OCI-LY7 (cell line): ENCODE data around the gene RNF26. TPM values are rescaled to one million over a fixed set of nuclear protein-coding genes. Genes with fewer than 3 reads are reported as not detected.

Source experiments
- BruUV-seq: library from RNA; stranded (reverse); fragments of 400-500 nt; replicated peaks from 2 replicates; lab custom pipeline; 2021; lab: Mats Ljungman, UMichigan
- CTCF ChIA-PET: fragments of 300-600 bp; sonication (Branson Sonifier 250); formaldehyde crosslinking; loops from one replicate; lab custom pipeline; 2022; ENCODE audit warnings: antibody characterized with exemption; ENCODE audit not compliant: unreplicated experiment; lab: Charles Lee
- POLR2A ChIA-PET: fragments of 300-600 bp; sonication (Branson Sonifier 250); formaldehyde crosslinking; loops from one replicate; lab custom pipeline; 2022; ENCODE audit warnings: antibody characterized with exemption; lab: Charles Lee
- DNase-seq: peaks from one replicate; pipeline ENCODE4 v3.0.0-alpha.2; 2015; ENCODE audit warnings: low spot score
- H2AFZ ChIP-seq: fragments of 200-600 bp; sonication (generic), shearing (Covaris generic); 2 replicates; pipeline ENCODE4 v1.6.1; 2014; ENCODE audit warnings: mild to moderate bottlenecking, antibody characterized with exemption, low read length, moderate library complexity
- H3K27ac ChIP-seq: fragments of 200-600 bp; sonication (generic); 2 replicates; pipeline ENCODE4 v1.5.1; 2014; ENCODE audit warnings: mixed run types, low read depth, mild to moderate bottlenecking, moderate library complexity, low read length, inconsistent platforms; ENCODE audit not compliant: poor library complexity, severe bottlenecking
- H3K36me3 ChIP-seq: fragments of 200-600 bp; sonication (generic); 2 replicates; pipeline ENCODE4 v1.6.1; 2014; ENCODE audit warnings: mild to moderate bottlenecking, antibody characterized with exemption, low read length, moderate library complexity, mixed read lengths; ENCODE audit not compliant: insufficient read depth
- H3K4me1 ChIP-seq: fragments of 200-600 bp; sonication (generic); 2 replicates; pipeline ENCODE4 v1.5.1; 2014; ENCODE audit warnings: mild to moderate bottlenecking, low read length; ENCODE audit not compliant: insufficient read depth, poor library complexity, severe bottlenecking
- H3K4me2 ChIP-seq: fragments of 200-600 bp; sonication (generic); 2 replicates; pipeline ENCODE4 v1.6.1; 2014; ENCODE audit warnings: mild to moderate bottlenecking, low read length
- H3K4me3 ChIP-seq: fragments of 200-600 bp; sonication (generic); 2 replicates; pipeline ENCODE4 v1.5.1; 2014; ENCODE audit warnings: mild to moderate bottlenecking, low read depth, low read length; ENCODE audit not compliant: poor library complexity, severe bottlenecking
- H3K79me2 ChIP-seq: fragments of 200-600 bp; sonication (generic); 2 replicates; pipeline ENCODE4 v1.6.1; 2016; ENCODE audit warnings: low read depth, mild to moderate bottlenecking, low read length, moderate library complexity, mixed read lengths; ENCODE audit not compliant: insufficient read depth
- H3K9me2 ChIP-seq: fragments of 200-600 bp; sonication (generic); 2 replicates; pipeline ENCODE4 v1.6.1; 2016; ENCODE audit warnings: mild to moderate bottlenecking, low read length, mixed read lengths; ENCODE audit not compliant: insufficient read depth
- H3K9me3 ChIP-seq: fragments of 200-600 bp; sonication (generic); 2 replicates; pipeline ENCODE4 v1.6.1; 2014; ENCODE audit warnings: mild to moderate bottlenecking, mixed run types, low read length, mixed read lengths
- H4K20me1 ChIP-seq: fragments of 200-600 bp; sonication (generic); 2 replicates; pipeline ENCODE4 v1.6.1; 2014; ENCODE audit warnings: mild to moderate bottlenecking, antibody characterized with exemption, low read length, moderate library complexity, mixed read lengths; ENCODE audit not compliant: insufficient read depth
- CTCF ChIP-seq: fragments of 200-600 bp; sonication (generic); conservative IDR thresholded peaks from 2 replicates; pipeline ENCODE4 v1.5.1; 2014; ENCODE audit warnings: mild to moderate bottlenecking, antibody characterized with exemption, low read length, moderate library complexity, mixed read lengths
- EZH2phosphoT487 ChIP-seq: fragments of 200-600 bp; sonication (generic); IDR thresholded peaks from 2 replicates; pipeline ENCODE4 v1.6.1; 2018; ENCODE audit warnings: low read depth, borderline replicate concordance, mild to moderate bottlenecking, mixed run types, antibody characterized with exemption, low read length, moderate library complexity, mixed read lengths
- intact Hi-C: fragments of 100-400 bp; cut with micrococcal nuclease; formaldehyde crosslinking; loops from one replicate; pipeline ENCODE4 v1.10.0; 2022; ENCODE audit not compliant: unreplicated experiment
- total RNA-seq, 2 experiments: library from RNA; depleted of rRNA in 1 of 2; stranded (reverse); fragments of >200 nt in 1 of 2; shearing (Covaris generic) in 1 of 2; gene quantifications; 2 replicates each; pipeline ENCODE4 v1.2.3, GENCODE V29; 2014 to 2022

Gene RNF26
- total RNA-seq, 2 experiments from 2014 or later, result 13.9 to 52.5 TPM

- BruUV-seq, result no TSS peak
- Histone ChIP-seq H4K20me1 (no peaks in the 10 kb centered on the region), H3K4me1 (peaks cover 45% of the 10 kb centered on the region), H3K36me3 (no peaks in the 10 kb centered on the region), H3K4me2 (no peak overlapping the region), H2AFZ (no peak overlapping the region), H3K79me2 (no peaks in the 10 kb centered on the region), H3K9me2 (no peaks in the 10 kb centered on the region), H3K27ac (no peak overlapping the region), H3K4me3 (no peak overlapping the region), H3K9me3 (no peaks in the 10 kb centered on the region)
- TF ChIP-seq EZH2phosphoT487 (no peak), CTCF (no peak)
- CTCF ChIA-PET, result interaction anchor here (0.6 to 2.5 kb wide), 5 partner anchors 11 to 162 kb away, joined by 3 to 16 read pairs (median 3); partner anchors contain the start of gene RNF26
- DNase-seq, result no peak
- POLR2A ChIA-PET, result interaction anchor here (0.7 to 1.0 kb wide), 3 partner anchors 44 to 126 kb away, joined by 3 read pairs; no protein-coding TSS in a partner anchor
- intact Hi-C loops, result loop anchor here (1.0 to 5.0 kb wide), 4 partner anchors 49 to 256 kb away; partner anchors contain the start of genes DPAGT1 and VPS11
These were observed 11.3 kb upstream of the RNF26 start for GRCh38 chr11:119322921-119323531.

- intact Hi-C loops, result loop anchor here (1.0 to 5.0 kb wide), 4 partner anchors 49 to 256 kb away; partner anchors contain the start of genes DPAGT1 and VPS11
- H2AFZ ChIP-seq, result no peak overlapping the region
- no peak overlapping the region for H3K27ac ChIP-seq
- TF ChIP-seq EZH2phosphoT487 (no peak), CTCF (peak; percentile 94)
- H3K9me3 ChIP-seq, result no peaks in the 10 kb centered on the region
- no peaks in the 10 kb centered on the region for H3K36me3 ChIP-seq
- BruUV-seq, result no TSS peak
- peak; percentile 70 for DNase-seq
- H3K4me2 ChIP-seq, result no peak overlapping the region
- H3K79me2 ChIP-seq, result no peaks in the 10 kb centered on the region
- CTCF ChIA-PET, result interaction anchor here (0.6 to 2.5 kb wide), 6 partner anchors 11 to 222 kb away, joined by 3 to 16 read pairs (median 4); partner anchors contain the start of genes DPAGT1 and RNF26
- no peaks in the 10 kb centered on the region for H3K9me2 ChIP-seq
- POLR2A ChIA-PET, result interaction anchor here (0.7 to 1.0 kb wide), 5 partner anchors 10 to 127 kb away, joined by 3 read pairs; partner anchors contain the start of gene RNF26
- no peaks in the 10 kb centered on the region for H4K20me1 ChIP-seq
- no peak overlapping the region for H3K4me3 ChIP-seq
- peaks cover 40% of the 10 kb centered on the region for H3K4me1 ChIP-seq
These were observed 10.7 kb upstream of the RNF26 start for GRCh38 chr11:119323532-119324033.
